ENCODE results near the gene OSBPL3. TPM values are rescaled to one million over a fixed set of nuclear protein-coding genes. Genes with fewer than 3 reads are reported as not detected.

OSBPL3 gene
- total and polyA plus RNA-seq, 2 donors (not counting 1 experiment from before 2014, with no cell fraction given) = 13.5 to 67.6 TPM

DNA sequence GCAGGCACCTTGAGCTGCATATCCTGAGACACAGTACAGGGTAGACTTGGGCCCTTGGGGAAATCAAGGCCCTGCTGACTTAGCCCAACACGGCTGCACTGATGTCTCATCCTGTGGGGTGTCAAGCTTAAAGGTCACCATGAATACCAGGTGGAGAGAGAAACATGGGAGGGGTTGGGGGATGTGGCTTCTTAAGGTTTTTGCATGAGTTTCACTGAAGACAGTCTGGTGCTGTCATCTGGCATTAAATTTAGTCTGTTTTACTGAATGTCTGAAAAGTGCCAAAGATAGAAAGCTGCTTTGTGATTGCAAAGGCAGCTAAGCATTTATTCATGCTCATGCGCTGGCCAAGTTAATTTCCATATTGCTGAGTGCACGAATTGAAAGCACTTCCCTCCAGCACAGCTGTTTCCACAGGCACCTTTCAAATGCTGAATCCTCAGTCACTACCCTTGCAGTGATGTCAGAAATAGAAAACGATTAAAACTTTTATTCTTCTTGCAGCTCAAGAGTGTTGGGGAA, 102.1 kb downstream of the OSBPL3 start:
- intact Hi-C loops (cut with micrococcal nuclease) = loop anchor here (1.0 to 2.0 kb wide), 4 partner anchors 33 to 102 kb away; partner anchors contain the start of gene OSBPL3
- H3K27ac ChIP-seq (ENCODE audit: low read length in 2 of 2) = peak overlapping the region in 1 of 2 donors; percentile 43
- ATAC-seq (ENCODE audit: low read depth) (peak; percentile 90), DNase-seq (peak; percentile 59)
- peak overlapping the region; percentile 21 for H3K9ac ChIP-seq (ENCODE audit: low read length)
- H3K79me2 ChIP-seq (ENCODE audit: control insufficient read depth, insufficient read depth, low read length) = no peaks in the 10 kb centered on the region
- H3K4me2 ChIP-seq (replicated peaks; ENCODE audit: low read depth, low read length, poor library complexity, severe bottlenecking) = peak overlapping the region; percentile 57
- peak overlapping the region; percentile 3 for H2AFZ ChIP-seq (ENCODE audit: insufficient read depth, low read depth, low read length, poor library complexity, severe bottlenecking)
- ChIA-PET POLR2A (interaction anchor here (0.8 to 1.0 kb wide), 3 partner anchors 44 to 102 kb away, joined by 3 to 4 read pairs (median 4); partner anchors contain the start of gene OSBPL3), CTCF (interaction anchor here (0.9 to 4.2 kb wide), 14 partner anchors 12 to 216 kb away, joined by 3 to 38 read pairs (median 6); partner anchors contain the start of gene OSBPL3)
- 0% methylated on average over 3 of the region's 4 CpGs for WGBS (ENCODE audit: insufficient coverage)
- H3K27me3 ChIP-seq (replicated peaks in 1 of 4; ENCODE audit: control extremely low read depth in 1 of 4, control insufficient read depth in 3 of 4, insufficient read depth in 4 of 4, low read length in 3 of 4) = no peaks in the 10 kb centered on the region
- peaks cover 19 to 20% of the 10 kb centered on the region in 2 donors for H3K4me1 ChIP-seq (ENCODE audit: control insufficient read depth in 2 of 2, insufficient read depth in 2 of 2, low read length in 2 of 2)
- H3K9me3 ChIP-seq (ENCODE audit: control extremely low read depth in 1 of 3, control insufficient read depth in 2 of 3, insufficient read depth in 1 of 3, low read length in 2 of 3) = no peaks in the 10 kb centered on the region
- H3K4me3 Mint-ChIP-seq = peak overlapping the region; percentile 43
- H4K20me1 ChIP-seq (ENCODE audit: control insufficient read depth, insufficient read depth, low read length, poor library complexity, severe bottlenecking) = no peaks in the 10 kb centered on the region
- peaks cover 29% of the 10 kb centered on the region for H3K4me1 Mint-ChIP-seq
- no peaks in the 10 kb centered on the region for H3K36me3 ChIP-seq (replicated peaks in 1 of 2; ENCODE audit: control extremely low read depth in 1 of 2, control insufficient read depth in 1 of 2, extremely low read depth in 1 of 2, insufficient read depth in 2 of 2, low read length in 1 of 2)
- no peaks in the 10 kb centered on the region for H3K9me3 Mint-ChIP-seq (ENCODE audit: insufficient read depth)
- TF ChIP-seq, protein P1, sequence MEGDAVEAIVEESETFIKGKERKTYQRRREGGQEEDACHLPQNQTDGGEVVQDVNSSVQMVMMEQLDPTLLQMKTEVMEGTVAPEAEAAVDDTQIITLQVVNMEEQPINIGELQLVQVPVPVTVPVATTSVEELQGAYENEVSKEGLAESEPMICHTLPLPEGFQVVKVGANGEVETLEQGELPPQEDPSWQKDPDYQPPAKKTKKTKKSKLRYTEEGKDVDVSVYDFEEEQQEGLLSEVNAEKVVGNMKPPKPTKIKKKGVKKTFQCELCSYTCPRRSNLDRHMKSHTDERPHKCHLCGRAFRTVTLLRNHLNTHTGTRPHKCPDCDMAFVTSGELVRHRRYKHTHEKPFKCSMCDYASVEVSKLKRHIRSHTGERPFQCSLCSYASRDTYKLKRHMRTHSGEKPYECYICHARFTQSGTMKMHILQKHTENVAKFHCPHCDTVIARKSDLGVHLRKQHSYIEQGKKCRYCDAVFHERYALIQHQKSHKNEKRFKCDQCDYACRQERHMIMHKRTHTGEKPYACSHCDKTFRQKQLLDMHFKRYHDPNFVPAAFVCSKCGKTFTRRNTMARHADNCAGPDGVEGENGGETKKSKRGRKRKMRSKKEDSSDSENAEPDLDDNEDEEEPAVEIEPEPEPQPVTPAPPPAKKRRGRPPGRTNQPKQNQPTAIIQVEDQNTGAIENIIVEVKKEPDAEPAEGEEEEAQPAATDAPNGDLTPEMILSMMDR (IDR thresholded peaks at IDR 0.05) = no peak
- no peak for TF ChIP-seq EZH2 (IDR thresholded peaks at IDR 0.05; ENCODE audit: borderline replicate concordance, insufficient read depth, low read depth, low read length, poor library complexity, severe bottlenecking)
- peak overlapping the region; percentile 54 for H3K27ac Mint-ChIP-seq
- H3K27me3 Mint-ChIP-seq = no peaks in the 10 kb centered on the region
- H3K4me3 ChIP-seq (ENCODE audit: control extremely low read depth in 1 of 5, extremely low read depth in 1 of 5, insufficient read depth in 1 of 5, low read depth in 2 of 5, low read length in 4 of 5) = no peak overlapping the region

DNA sequence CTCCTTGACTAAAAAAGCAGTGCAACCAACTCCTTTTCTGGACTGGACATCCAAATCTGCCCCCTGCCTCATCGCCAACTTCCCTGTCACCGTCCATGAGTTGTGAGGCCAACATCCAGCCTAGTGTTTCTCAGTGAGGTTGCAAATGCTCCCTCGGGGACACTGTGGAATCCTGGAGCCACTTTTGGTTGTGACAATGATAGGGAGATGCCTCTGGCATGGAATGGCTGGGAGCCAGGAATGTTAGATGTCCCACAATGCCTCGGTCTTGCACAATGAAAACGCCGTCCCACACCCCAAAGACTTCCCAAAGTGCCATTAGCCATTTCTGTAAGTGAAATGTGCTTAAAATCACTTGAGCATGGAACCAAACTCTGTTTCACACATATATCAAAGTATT, 105.2 kb downstream of the OSBPL3 start:
- peaks cover 7% of the 10 kb centered on the region for H3K79me2 ChIP-seq (ENCODE audit: control insufficient read depth, insufficient read depth, low read length)
- 100% methylated on average over 4 of the region's 6 CpGs for WGBS (ENCODE audit: insufficient coverage)
- Mint-ChIP-seq H3K4me1 (peaks cover 41% of the 10 kb centered on the region), H3K27ac (no peak overlapping the region), H3K9me3 (ENCODE audit: insufficient read depth) (no peaks in the 10 kb centered on the region), H3K4me3 (no peak overlapping the region), H3K27me3 (no peaks in the 10 kb centered on the region)
- H3K4me1 ChIP-seq (ENCODE audit: control insufficient read depth in 2 of 2, insufficient read depth in 2 of 2, low read length in 2 of 2) = peaks cover 29 to 30% of the 10 kb centered on the region in 2 donors
- H3K27ac ChIP-seq (ENCODE audit: low read length in 2 of 2) = no peak overlapping the region
- POLR2A ChIA-PET = no interaction called here
- H3K9me3 ChIP-seq (ENCODE audit: control extremely low read depth in 1 of 3, control insufficient read depth in 2 of 3, insufficient read depth in 1 of 3, low read length in 2 of 3) = no peaks in the 10 kb centered on the region
- H3K4me2 ChIP-seq (replicated peaks; ENCODE audit: low read depth, low read length, poor library complexity, severe bottlenecking) = no peak overlapping the region
- H4K20me1 ChIP-seq (ENCODE audit: control insufficient read depth, insufficient read depth, low read length, poor library complexity, severe bottlenecking) = no peaks in the 10 kb centered on the region
- no peak overlapping the region for H3K9ac ChIP-seq (ENCODE audit: low read length)
- intact Hi-C loops (cut with micrococcal nuclease) = no loop called here
- H2AFZ ChIP-seq (ENCODE audit: insufficient read depth, low read depth, low read length, poor library complexity, severe bottlenecking) = no peak overlapping the region
- TF ChIP-seq EZH2 (IDR thresholded peaks at IDR 0.05; ENCODE audit: borderline replicate concordance, insufficient read depth, low read depth, low read length, poor library complexity, severe bottlenecking) = no peak
- TF ChIP-seq, protein P1 (IDR thresholded peaks at IDR 0.05) = no peak
- H3K4me3 ChIP-seq (ENCODE audit: control extremely low read depth in 1 of 5, extremely low read depth in 1 of 5, insufficient read depth in 1 of 5, low read depth in 2 of 5, low read length in 4 of 5) = no peak overlapping the region
- no peak for DNase-seq
- no peak for ATAC-seq (ENCODE audit: low read depth)
- CTCF ChIA-PET = no interaction called here
- H3K27me3 ChIP-seq (replicated peaks in 1 of 4; ENCODE audit: control extremely low read depth in 1 of 4, control insufficient read depth in 3 of 4, insufficient read depth in 4 of 4, low read length in 3 of 4) = no peaks in the 10 kb centered on the region
- H3K36me3 ChIP-seq (replicated peaks in 1 of 2; ENCODE audit: control extremely low read depth in 1 of 2, control insufficient read depth in 1 of 2, extremely low read depth in 1 of 2, insufficient read depth in 2 of 2, low read length in 1 of 2) = peaks cover 0 to 7% of the 10 kb centered on the region in 2 experiments

All from B cell (primary cell).